ENCODE results near the gene NOB1. TPM values are rescaled to one million over a fixed set of nuclear protein-coding genes. Genes with fewer than 3 reads are reported as not detected.
A peak's percentile ranks its signal among the peaks of the same experiment; 100 is the strongest.
"Not testable (repeated sequence)": the region's sequence is repeated elsewhere in the genome, so short reads cannot be mapped to it uniquely, and the experiment has no call there.

NOB1 gene
- polyA plus RNA-seq, 1 donor: 48.3 TPM

DNA sequence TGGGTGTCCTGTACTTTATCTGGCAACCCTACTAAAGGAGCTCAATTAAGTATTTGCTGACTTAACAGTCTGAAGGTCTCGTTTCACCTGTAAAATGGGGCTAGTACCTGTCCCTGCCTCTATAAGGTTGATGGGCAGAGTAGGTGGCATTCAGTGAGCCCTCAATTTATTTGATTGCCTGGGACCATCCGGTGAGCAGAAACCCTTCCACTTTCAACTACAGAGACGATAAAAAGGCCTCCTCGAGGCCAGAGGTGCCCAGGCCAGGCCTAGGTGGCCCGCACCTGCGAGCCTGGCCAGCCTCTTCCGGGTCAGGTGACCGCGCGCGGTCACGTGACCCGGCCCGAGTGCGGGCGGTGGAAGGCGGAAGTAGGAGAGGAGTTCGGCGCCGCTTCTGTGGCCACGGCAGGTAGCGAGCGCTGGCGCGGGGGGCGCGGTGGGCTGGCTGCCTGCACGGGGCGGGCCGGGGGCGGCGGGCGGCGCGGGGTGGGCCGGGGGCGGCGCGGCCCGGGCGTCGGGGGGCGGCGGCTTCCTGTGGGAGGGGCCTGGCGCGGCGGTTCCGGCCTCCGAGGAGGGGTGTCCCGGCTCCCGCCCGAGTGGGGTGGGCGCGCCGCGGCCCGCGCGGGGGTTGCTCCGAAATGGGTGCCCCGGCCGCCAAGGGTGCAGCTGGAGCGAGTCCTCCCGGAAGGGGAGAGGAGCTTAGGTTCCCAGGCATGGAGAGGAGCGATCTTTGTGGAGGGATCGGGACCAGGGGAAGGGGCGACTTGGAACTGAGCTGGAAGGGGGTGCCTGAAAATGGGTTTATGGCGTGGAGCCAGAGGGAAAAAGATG is 7.5 kb upstream of the NOB1 start, which contains the start of gene WWP2:
Gene WWP2, plus strand, starts transcription at position 350 of the 831 bp plus-strand sequence. CDS start 24,679 bp downstream, outside the sequence.
- DNase-seq: peak; percentile 80

DNA sequence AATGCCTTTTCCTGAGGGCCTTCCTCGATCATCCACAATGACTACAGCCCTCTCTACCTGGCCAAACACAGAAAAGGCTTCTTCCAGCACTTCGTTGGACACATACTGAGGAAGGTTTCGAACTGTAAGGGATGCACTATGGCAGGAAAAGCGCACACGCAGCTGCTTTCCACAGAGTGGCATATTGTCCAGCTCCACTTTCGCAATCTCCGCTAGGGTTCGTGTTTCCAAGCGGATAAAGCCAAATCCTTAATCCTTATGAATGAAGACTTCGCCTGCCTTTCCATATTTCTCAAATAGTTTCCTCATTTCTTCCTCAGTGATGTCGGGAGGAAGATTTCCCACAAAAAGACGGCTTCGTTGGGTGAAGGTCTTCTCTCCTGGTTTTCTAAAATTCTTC is 2.6 kb upstream of the NOB1 start:
- DNase-seq: not testable (repeated sequence)

DNA sequence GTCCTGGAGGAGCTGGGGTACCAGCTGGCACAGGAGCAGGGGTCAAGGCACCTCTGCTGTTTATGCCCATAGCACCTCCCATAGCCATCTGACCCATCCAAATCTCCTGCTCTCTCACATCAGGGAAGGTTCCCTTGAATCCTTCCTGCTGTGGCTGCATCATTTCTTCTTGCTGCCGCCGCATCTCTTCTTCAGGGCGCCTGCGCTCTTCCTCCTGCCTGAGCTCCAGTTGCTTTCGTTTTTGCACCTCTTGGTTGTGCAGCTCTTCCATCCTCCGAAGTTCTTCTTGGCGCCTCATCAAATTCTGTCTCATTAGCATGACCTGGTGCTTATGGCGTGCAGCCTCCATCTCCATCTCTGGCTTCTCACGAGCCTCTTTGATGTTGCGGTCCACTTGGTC is 2.0 kb upstream of the NOB1 start:
- no peak for DNase-seq

DNA sequence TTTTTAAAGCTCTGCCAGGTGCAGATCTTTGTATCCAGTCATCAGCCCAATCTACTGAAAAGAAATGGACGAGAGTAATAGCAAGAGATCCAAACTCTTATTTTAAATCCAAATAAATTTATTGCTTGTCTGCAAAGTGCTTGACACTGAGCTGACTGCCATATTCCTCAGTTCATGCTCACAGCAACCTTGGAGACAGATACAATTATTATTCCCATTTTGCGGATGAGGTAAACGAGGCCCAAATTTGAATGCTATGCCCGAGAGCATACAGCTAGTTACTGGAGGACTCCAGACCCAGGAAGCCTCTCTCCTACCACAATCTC is 620 bp downstream of the NOB1 start:
- no peak for DNase-seq

DNA sequence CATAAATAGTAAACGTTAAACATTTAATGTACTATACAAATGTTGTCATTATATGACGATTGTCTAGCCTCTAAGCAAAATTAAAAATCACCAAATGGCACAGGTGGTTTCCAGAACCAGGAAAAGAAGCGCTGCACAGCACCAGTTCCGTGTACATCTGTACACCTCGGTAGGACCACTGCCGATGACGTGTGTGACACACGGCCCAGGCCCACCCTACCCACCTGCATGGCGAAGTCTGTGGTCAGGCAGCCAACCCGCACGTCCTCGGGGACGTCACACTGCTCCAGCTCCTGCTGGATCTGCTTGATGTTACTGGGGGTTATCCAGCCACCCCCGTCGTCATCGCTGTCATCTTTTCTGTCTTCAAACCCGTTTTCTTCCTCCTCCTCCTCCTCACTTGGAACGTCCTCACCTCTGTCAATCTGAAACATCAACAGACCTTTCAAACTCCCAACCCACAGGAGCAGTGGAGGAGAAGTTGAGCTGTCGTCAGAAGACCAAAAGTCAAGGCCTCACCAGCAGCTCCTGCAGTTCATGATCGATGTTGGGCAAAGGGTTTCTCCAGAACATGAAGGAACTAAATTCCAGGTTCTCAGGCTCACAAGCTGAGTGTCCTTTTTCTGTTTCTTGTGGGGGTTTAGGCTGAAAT is 5.9 kb downstream of the NOB1 start:
- no peak for DNase-seq

DNA sequence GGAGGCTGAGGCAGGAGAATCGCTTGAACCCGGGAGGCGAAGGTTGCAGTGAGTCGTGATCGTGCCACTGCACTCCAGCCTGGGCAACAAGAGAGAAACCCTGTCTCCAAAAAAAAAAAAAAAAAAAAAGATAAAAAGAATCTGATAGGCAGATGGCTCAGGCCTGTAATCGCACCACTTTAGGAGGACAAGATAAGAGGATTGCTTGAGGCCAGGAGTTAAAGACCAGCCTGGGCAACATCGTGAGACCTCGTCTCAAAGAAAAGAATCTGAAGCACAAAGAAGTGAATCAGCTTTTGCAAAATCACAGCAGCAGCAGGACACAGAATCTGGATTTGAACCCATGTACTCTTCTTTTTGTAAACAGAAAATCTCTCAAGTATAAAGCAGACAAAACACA is 7.6 kb downstream of the NOB1 start:
- no peak for DNase-seq

DNA sequence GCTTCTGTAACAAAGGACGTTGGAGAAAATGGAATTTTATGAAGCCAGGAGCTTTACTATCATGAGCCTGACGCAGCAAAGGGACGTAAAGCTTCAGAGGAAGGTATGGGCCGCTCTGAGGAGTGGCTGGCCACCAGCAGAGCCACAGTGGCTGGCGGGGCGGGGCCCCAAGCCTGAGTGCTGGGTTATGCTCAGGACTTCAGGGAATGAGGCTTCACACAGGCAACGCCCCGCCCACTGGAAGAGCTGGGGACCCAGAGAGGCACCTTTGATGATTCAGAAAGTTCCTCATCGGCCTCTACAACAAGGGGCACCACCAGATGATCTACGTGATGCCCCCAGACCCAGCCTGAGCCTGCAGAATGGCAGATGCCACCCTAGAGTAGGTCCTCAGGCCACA is 8.8 kb downstream of the NOB1 start:
- DNase-seq: no peak

DNA sequence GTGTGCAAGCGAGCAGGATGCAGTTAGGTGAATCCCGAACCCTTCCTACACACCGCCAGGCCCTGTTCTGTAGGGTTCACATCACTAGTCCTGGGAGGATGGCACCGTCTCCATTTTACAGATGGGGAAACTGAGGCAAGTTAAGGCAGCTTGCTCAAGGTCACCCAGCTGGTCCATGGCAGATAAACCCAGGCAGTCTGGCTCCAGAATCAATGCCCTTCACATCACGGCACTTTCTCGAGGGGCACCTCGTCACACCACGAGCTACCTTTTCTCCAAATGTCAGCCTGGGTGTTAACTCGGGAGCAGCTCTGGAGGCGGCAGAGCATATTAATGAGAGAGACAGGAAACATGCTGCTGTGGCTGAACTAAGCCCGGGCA is 9.5 kb downstream of the NOB1 start:
- no peak for DNase-seq

DNA sequence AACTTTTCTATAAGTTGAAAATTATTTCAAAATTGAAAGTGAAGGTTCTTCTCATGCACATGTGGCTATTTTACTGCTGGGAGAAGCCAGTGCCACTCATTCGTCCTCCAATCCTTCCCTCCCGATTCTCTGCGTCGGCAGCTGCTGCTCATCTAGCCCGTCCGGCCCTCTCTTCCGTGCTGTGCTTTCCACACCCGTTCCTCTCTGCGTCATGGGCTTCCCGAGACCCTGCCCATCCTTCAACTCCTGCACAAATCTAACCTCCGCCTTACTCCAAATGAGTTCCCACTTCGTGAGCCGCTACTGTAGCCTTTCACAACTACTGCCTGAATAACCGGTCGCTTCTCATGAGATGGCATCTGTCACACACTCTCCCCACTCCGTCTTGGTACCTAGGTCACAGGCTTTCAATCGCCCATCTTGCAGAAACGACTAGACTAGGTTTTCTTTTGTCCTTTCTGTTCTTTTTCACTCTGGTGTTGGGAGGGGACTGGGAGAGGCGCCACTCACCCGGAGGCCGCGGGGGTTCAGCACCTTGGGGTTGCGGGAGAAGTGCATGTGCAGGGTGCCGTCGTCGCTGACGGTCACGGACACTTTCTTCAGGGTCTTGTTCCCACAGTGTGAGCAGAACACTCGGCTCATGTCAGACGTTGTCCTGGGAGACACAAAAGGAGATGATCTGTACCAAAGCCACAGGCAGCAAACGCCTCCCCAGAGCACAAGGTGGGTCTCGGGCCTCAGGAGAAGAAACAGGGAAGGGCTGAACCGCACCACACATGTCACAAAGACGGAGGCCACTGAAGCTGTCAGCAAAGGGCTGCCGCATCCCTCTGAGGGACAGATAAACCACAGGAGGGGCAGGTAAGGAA is 10.1 kb downstream of the NOB1 start:
- no peak for DNase-seq

DNA sequence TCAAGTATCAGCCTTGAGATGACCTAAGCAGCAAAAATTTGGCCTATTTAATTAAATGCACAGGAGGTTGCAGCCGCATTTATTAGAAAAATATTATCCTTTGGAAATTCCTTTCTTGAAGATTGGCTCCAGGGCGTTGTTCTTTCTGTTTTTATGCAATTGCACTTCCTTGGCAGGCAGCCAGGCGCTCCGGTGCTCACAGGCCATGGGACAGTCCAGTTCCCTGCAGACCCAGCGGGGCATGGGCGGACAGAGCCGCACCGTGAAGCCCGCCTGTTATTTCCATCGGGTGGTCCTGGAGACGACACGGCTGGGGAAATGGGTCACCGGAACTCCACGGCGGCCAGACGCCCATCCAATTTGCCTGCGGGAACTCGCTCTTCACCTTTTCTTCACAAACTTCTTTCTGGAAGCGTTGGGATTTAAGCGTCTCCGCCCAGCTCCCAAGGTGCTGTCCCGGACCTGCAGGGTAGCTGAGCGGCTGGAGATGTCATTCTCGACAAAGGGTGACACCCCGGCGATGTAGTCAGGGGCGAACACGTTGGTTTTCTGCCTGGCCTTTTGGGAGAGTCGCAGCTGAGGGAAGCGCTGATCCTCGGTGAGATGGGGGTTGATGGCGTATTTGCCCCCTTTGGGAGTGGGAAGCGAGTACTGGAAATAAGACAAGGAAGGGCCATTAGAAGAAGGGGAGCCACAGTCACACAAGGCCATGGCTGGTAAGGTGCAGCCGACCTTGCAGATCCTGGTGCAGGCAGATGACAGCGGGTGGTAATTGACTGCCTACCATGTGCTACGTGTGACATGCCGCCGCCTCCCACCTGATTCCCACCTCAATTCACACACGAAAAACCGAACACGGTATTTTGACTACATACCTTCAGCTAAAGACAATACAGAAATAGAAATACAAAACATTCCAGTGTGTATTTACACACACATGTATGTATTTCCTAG is 12.5 kb downstream of the NOB1 start:
- DNase-seq: no peak

DNA sequence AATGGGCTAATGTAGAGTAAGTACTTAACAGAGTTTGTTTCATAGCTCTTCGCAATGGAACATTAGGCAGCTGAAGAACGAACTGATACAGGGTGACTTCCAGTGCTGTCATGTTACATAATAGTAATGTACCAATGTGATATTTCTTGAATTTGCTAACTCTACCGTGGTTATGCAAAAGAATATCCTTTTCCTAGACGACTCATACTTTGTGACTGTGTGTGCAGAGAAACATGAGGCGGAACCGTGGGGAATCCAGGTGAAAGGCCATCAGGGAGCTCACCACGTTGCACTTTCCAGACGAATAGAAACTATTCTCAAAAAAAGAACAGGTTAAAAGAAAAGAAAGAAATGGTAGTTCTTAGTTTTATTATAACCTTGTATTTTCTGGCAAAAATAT is 13.2 kb downstream of the NOB1 start:
- DNase-seq: no peak

DNA sequence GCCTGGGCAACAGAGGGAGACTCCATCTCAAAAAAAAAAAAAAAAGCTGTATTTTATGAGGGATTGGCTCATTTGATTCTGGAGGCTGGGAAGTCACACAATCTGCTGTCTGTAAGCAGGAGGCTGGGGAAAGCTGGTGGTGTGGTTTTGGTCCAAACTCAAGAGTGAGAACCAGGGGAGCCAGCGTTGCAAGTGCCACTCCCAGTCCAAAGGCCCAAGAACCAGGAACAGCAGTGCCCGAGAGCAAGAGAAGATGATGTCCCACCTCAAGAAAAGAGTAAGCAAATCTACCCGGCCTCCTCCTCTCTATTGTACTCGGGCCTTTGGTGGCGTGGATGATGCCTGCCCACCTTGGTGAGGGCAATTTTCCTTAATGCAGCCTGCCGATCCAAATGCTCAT is 22.6 kb downstream of the NOB1 start:
- DNase-seq: no peak

DNA sequence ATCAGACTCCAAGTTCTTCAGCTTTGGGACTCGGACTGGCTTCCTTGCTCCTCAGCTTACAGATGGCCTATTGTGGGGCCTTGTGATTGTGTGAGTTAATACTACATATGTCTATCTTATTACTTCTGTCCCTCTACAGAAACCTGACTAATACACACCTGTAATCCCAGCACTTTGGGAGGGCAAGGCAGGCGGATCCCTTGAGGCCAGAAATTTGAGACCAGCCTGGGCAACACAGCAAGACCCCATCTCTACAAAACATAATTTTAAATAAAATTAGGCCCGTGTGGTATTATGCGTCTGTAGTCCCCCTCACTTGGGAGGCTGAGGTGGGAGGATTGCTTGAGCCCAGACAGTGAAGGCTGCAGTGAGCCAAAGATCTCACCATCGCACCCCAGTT is 23.4 kb downstream of the NOB1 start:
- DNase-seq: not testable (repeated sequence)

DNA sequence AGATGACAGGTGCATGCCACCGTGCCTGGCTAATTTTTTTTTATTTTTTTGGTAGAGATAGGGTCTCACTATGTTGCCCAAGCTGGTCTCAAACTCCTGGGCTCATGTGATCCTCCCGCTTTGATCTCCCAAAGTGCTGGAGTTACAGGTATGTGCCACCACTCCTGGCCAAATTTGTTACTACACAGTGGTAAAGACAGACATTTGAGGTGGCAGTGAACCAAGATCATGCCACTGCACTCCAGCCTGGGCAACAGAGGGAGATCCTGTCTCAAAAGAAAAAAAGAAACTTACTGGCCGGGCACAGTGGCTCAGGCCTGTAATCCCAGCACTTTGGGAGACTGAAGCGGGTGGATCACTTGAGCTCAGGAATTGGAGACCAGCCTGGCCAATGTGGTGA is 25.7 kb downstream of the NOB1 start:
- not testable (repeated sequence) for DNase-seq

DNA sequence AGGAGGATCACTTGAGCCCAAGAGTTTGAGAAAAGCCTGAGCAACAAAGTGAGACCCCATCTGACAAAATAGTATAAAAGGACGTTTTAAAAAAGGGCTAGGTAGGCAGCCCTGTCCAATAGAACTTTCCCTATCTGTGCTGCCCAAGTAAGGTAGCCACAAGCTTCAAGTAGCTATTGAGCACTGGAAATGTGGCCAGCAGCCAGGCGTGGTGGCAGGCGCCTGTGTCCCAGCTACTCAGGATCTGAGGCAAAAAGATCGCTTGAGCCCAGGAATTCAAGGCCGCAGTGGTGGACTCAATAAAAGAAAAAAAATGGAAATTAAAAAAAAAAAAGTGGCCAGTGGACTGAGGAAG is 26.8 kb downstream of the NOB1 start:
- DNase-seq: no peak

DNA sequence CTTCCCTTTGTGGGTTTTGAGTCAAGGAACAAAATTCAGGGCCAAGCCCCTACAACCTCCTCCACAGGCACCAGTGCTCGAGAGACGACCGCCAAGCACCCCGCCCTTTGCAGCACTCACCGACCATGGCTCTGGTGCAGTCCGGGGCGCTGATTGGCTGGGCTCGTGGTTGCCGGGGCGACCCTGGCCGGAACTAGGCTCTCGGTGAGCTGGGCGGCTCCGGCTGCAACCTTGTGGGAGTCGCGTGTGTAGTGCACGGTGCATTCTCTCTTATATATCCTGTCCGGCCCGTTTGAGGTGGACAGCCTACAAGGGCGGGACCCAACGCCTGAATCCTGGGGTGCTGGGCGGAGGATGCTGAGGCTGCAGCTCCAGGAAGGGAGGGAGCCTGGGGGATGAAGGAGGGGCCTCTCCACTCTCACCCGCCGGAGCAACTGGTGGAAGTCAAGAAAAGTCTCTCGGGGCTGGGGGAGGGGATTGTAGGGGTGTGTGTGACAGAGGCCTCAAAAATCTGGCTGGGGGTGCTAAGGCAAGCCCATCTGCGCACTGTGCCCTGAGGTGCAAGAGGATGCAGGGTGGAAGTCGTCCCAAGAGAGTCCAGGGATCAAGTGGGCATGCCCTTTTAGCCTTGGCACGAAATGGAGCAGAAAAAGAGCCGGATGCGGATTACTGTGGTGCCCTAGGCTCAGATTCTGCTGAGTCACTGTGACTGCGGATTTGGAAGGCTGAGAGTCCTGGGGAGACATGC is 28.2 kb downstream of the NOB1 start, which contains the start of gene NQO1:
Gene NQO1, minus strand, starts transcription at position 248 of the 748 bp plus-strand sequence. Its CDS starts 121 bp downstream, at position 127.
- DNase-seq: peak; percentile 81

DNA sequence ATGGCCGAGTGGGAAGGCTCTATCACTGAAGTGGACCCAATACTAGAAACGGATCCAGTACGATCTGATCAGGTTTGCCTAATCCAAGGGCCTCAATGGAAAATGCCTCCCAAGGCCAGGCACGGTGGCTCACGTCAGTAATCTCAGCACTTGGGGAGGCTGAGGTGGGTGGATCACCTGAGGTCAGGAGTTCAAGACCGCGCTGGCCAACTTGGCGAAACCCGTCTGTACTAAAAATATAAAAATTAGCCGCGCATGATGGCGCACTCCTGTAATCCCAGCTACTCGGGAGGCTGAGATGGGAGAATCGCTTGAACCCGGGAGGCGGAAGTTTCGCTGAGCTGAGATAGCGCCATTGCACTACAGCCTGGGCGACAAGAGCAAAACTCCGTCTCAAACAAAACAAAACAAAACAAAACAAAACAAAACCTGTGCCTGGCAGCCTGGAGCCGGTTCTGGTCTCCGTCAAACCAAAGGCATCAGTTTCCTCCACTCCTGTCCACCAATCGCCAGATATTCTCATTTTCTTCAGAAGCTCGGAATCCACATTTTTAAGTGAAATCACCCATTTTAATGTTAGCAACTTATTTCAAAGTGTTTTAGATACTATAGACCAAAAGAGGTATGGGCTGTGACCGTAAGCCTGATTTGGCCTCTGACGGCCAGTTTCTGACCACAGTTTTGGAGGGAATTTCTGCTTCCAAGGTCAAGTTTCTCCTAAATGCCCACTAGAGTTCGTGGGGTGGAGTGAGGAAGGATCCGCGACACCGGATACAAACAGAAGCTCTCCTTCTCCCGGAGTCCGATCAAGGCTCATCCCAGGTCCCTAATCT is 29.0 kb downstream of the NOB1 start:
- DNase-seq: no peak

DNA sequence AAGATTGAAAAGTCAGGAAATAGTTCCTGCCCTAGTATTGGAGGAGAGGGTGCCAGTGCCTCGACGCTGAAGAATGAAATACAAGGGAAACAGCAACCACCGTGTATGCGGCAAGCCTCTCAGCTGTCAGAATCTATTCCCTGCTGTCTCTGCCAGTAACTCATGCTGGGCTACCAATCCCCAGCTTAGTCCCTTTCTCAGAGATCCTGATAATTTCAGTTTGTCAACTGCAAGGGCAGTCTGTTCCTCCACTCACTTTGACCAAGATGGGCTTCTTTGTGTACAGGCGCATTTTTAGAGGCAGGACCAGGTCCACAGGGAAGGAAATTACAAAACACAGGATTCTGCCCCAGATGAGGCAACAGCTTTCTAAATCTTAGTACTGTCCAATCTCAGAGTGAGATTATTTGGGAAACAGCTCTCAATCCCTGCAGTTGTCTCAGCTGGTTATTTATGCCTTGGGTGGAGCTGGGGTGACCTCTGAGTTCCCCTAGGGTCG is 29.7 kb downstream of the NOB1 start:
- DNase-seq: no peak

DNA sequence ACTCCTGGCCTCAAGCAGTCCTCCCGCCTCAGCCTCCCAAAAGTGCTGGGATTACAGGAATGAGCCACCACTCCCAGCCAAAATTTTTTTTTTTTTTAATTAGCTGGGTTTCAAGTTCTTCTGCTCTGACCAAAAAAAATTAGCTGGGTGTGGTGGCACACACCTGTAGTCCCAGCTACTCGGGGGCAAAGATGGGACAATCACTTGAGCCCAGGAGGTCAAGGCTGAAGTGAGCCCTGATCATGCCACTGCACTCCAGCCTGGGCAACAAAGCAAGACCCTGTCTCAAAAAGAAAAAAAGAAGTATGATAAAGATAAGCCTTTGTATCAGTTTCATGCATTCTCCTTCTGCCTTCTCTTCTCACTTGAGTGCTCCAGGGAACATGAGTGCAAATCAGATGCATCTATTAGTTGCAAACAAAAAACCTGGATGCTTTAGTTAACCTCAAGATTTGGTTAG is 30.3 kb downstream of the NOB1 start:
- no peak for DNase-seq

DNA sequence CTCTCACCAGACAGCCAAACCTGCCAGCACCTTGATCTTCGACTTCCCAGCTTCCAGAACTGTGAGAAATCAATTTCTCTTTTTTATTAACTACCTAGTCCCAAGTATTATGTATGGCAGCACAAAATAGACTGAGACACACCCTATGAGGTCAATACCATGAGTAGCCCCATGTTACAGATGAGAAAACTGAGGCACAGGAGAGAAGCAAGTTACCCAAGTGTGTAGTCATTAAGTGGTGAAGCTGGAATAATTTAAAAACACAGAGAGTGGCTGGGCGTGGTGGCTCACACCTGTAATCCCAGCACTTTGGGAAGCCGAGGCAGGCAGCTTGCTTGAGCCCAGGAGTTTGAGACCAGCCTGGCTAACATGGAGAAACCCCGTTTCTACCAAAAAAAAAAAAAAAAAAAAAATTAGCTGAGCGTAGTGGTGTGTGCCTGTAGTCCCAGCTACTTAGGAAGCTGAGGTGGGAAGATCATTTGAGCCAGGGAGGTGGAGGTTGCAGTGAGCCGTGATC is 33.2 kb downstream of the NOB1 start:
- DNase-seq: no peak

Measured in hindlimb muscle (tissue), 1 donor.